WERI-Rb-1 (cell line): ENCODE results near the gene MAFG.

ENCODE experiments used
- DNase-seq: peaks from one replicate; pipeline ENCODE4 v3.0.0-alpha.2; 2020
- H3K27ac ChIP-seq: fragments of 250-450 bp; sonication (Bioruptor Pico); 2 replicates; pipeline ENCODE4 v1.5.1; 2020; ENCODE audit warnings: mild to moderate bottlenecking, moderate library complexity
- H3K27me3 ChIP-seq: fragments of 250-450 bp; sonication (Bioruptor Pico); 2 replicates; pipeline ENCODE4 v1.5.1; 2021; ENCODE audit warnings: mild to moderate bottlenecking, low read depth, moderate library complexity; ENCODE audit not compliant: insufficient read depth, severe bottlenecking
- H3K36me3 ChIP-seq: fragments of 250-450 bp; sonication (Bioruptor Pico); 2 replicates; pipeline ENCODE4 v1.5.1; 2020; ENCODE audit warnings: mild to moderate bottlenecking, moderate library complexity
- H3K4me3 ChIP-seq: 2 replicates; pipeline ENCODE4 v1.5.1; 2011; ENCODE audit warnings: low read depth, mild to moderate bottlenecking, control low read depth, low read length
- H3K9me3 ChIP-seq: fragments of 250-450 bp; sonication (Bioruptor Pico); 2 replicates; pipeline ENCODE4 v1.5.1; 2021; ENCODE audit warnings: mild to moderate bottlenecking, moderate library complexity; ENCODE audit not compliant: severe bottlenecking
- TF ChIP-seq, protein P1 (sequence below): IDR thresholded peaks from 2 replicates; pipeline ENCODE4 v1.5.1; 2011; ENCODE audit warnings: low read depth, mild to moderate bottlenecking, control low read depth, inconsistent platforms, low read length

MAFG gene

DNA sequence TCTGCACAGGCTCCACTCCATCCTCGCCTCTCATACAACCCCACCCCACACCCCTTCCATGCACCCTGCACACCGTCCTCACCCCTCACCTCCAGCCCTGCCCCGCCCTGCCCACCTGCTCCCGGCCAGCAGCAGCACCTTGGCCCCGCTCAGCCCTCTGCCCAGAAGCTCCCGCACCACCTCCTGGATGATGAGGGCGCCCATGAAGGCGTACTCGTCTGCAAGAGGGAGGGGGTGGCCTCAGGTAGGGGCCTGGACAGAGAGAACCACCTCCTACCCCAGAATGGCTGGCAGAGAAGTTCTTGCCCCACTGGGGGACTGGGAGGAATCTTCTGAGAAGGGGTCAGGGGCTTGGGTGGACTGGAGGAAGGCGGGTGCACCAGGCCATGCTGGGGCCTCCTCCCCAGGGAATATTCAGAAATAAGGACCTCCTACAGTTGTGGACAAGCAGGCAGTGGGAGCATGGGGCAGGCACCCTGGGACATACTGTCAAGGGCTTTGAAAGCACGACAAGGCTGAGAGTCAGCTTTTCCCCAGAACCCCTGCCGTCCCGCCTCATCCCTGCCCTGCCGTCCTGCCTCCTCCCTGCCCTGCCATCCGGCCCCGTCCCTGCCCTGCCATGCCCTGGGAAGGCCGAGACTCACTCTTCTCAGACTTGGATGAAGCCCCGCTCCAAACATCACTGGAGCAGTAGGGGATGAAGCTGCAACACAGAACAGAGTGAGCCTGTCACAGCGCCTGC, 30.3 kb upstream of the MAFG start:
- H3K4me3 ChIP-seq: no peak overlapping the region
- DNase-seq: no peak
- H3K36me3 ChIP-seq: peaks cover 21% of the 10 kb centered on the region
- H3K27me3 ChIP-seq: peaks cover 7% of the 10 kb centered on the region
- H3K9me3 ChIP-seq: no peaks in the 10 kb centered on the region
- TF ChIP-seq, protein P1, sequence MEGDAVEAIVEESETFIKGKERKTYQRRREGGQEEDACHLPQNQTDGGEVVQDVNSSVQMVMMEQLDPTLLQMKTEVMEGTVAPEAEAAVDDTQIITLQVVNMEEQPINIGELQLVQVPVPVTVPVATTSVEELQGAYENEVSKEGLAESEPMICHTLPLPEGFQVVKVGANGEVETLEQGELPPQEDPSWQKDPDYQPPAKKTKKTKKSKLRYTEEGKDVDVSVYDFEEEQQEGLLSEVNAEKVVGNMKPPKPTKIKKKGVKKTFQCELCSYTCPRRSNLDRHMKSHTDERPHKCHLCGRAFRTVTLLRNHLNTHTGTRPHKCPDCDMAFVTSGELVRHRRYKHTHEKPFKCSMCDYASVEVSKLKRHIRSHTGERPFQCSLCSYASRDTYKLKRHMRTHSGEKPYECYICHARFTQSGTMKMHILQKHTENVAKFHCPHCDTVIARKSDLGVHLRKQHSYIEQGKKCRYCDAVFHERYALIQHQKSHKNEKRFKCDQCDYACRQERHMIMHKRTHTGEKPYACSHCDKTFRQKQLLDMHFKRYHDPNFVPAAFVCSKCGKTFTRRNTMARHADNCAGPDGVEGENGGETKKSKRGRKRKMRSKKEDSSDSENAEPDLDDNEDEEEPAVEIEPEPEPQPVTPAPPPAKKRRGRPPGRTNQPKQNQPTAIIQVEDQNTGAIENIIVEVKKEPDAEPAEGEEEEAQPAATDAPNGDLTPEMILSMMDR: no peak
- no peak overlapping the region for H3K27ac ChIP-seq

GRCh38 chr17:81956607-81957589, 29.4 kb upstream of the MAFG start:
- TF ChIP-seq, protein P1: no peak
- Histone ChIP-seq H3K36me3 (peaks cover 21% of the 10 kb centered on the region), H3K27me3 (peaks cover 7% of the 10 kb centered on the region), H3K4me3 (no peak overlapping the region), H3K9me3 (no peaks in the 10 kb centered on the region), H3K27ac (peak overlapping the region; percentile 32)
- no peak for DNase-seq

GRCh38 chr17:81955756-81956544, 28.4 kb upstream of the MAFG start:
- peaks cover 21% of the 10 kb centered on the region for H3K36me3 ChIP-seq
- no peaks in the 10 kb centered on the region for H3K9me3 ChIP-seq
- peaks cover 7% of the 10 kb centered on the region for H3K27me3 ChIP-seq
- TF ChIP-seq, protein P1: no peak
- H3K4me3 ChIP-seq: no peak overlapping the region
- DNase-seq: no peak
- H3K27ac ChIP-seq: peak overlapping the region; percentile 32

DNA sequence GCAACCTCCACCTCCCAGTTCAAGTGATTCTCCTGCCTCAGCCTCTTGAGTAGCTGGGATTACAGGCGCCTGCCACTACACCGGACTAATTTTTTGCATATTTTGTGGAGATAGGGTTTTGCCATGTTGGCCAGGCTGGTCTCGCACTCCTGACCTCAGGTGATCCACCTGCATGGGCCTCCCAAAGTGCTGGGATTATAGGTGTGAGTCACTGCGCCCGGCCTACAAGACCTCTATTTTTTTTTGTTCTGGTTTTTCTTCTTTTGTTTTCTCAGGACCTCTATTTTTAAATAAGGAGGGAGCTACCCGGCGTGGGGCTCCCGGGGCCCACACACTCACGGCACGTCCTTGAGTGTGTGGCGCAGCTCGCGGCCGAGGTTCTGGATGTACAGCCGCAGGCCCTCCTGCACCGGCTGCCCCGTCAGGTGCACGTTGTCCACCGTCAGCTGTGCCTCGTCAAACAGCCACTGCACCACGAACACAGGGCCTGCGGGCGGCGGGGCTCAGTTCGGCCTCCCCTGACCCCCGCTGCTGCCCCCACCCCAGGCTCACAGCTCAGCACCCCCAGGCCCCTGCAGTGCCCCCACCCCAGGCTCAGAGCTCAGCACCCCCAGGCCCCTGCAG, 27.6 kb upstream of the MAFG start:
- Histone ChIP-seq H3K4me3 (no peak overlapping the region), H3K27me3 (peaks cover 2% of the 10 kb centered on the region), H3K9me3 (no peaks in the 10 kb centered on the region), H3K27ac (no peak overlapping the region), H3K36me3 (peaks cover 21% of the 10 kb centered on the region)
- no peak for DNase-seq
- TF ChIP-seq, protein P1: no peak
